ENCODE results near the gene GRB10. TPM values are rescaled to one million over a fixed set of nuclear protein-coding genes. Genes with fewer than 3 reads are reported as not detected.

Gene GRB10
- total RNA-seq, 1 experiment from 2014 or later = 68.2 TPM

DNA sequence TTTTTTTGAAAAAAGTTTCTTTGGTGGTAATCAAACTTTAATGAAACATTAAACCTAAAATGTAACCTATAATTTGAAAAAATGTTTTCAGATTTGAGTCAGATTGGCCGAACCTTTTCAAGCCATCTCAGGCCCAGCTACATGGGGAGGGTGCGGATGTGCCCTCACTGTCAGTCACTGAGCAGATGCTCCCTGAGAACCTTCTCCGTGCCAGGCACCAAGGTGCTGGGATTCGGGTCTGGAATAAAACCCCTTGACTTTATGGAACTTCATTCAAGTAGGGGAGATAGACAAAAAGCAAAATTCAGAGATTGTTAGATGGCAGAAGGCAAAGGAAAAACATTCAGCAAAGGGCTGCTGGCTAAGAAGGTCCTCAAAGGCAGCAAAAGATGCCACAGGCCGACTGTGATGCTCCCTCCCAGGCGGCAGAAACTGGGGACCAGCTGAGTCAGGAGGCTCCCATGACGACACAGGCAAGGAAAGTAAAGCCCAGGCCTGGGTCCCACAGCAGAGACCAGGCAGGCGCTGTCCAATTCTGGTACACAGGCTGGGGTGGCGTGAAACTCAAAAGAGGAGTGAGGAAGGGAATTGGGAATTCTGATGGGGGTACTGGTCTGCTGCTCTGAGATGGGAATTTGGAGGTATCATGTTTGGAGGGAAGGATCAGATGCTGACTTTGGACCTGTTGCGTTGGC, 135.3 kb downstream of the GRB10 start:
- BruUV-seq (replicated peaks) = no TSS peak
- no peaks in the 10 kb centered on the region for H3K27me3 Mint-ChIP-seq (ENCODE audit: insufficient read depth, unreplicated experiment)
- peaks cover 6% of the 10 kb centered on the region for H3K4me1 Mint-ChIP-seq (ENCODE audit: insufficient read depth, unreplicated experiment)
- intact Hi-C loops (cut with micrococcal nuclease) = no loop called here
- no peak for DNase-seq (ENCODE audit: unreplicated experiment)
- no peaks in the 10 kb centered on the region for H3K9me3 Mint-ChIP-seq (ENCODE audit: unreplicated experiment)
- H3K36me3 Mint-ChIP-seq (ENCODE audit: insufficient read depth, unreplicated experiment) = peaks cover 16% of the 10 kb centered on the region
- CTCF ChIA-PET = interaction anchor here (0.6 to 1.6 kb wide), 5 partner anchors 12 to 420 kb away, joined by 3 to 8 read pairs (median 5); no protein-coding TSS in a partner anchor
- TF ChIP-seq, protein P1, sequence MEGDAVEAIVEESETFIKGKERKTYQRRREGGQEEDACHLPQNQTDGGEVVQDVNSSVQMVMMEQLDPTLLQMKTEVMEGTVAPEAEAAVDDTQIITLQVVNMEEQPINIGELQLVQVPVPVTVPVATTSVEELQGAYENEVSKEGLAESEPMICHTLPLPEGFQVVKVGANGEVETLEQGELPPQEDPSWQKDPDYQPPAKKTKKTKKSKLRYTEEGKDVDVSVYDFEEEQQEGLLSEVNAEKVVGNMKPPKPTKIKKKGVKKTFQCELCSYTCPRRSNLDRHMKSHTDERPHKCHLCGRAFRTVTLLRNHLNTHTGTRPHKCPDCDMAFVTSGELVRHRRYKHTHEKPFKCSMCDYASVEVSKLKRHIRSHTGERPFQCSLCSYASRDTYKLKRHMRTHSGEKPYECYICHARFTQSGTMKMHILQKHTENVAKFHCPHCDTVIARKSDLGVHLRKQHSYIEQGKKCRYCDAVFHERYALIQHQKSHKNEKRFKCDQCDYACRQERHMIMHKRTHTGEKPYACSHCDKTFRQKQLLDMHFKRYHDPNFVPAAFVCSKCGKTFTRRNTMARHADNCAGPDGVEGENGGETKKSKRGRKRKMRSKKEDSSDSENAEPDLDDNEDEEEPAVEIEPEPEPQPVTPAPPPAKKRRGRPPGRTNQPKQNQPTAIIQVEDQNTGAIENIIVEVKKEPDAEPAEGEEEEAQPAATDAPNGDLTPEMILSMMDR (IDR thresholded peaks at IDR 0.05; ENCODE audit: unreplicated experiment) = no peak
- H3K27ac Mint-ChIP-seq (ENCODE audit: low read depth, unreplicated experiment) = no peak overlapping the region
- H3K4me3 Mint-ChIP-seq (ENCODE audit: unreplicated experiment) = no peak overlapping the region
- POLR2A ChIA-PET = interaction anchor here (0.6 kb wide), 1 partner anchor 139 kb away, joined by 3 read pairs; no protein-coding TSS in a partner anchor

DNA sequence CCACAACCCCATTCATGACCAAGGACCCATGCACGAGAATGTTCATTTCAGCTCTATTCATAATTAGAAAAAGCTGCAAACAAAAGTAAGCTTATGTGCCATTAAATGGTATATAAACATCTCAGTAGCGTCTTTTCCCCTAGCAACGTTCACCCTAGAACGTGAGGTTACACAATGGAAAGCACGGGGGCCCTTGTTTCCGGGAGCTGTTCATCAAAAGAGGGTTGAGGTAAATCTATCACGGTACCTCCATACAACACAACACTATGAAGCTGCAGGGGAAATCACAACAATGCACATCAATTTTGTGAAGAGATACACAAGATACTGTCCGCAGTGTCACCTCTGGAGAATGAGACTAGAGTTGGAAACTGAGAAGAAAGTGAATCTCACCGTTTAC, 136.6 kb downstream of the GRB10 start:
- Mint-ChIP-seq H3K36me3 (ENCODE audit: insufficient read depth, unreplicated experiment) (peaks cover 6% of the 10 kb centered on the region), H3K4me3 (ENCODE audit: unreplicated experiment) (no peak overlapping the region), H3K4me1 (ENCODE audit: insufficient read depth, unreplicated experiment) (peaks cover 6% of the 10 kb centered on the region), H3K27ac (ENCODE audit: low read depth, unreplicated experiment) (no peak overlapping the region), H3K9me3 (ENCODE audit: unreplicated experiment) (no peaks in the 10 kb centered on the region), H3K27me3 (ENCODE audit: insufficient read depth, unreplicated experiment) (no peaks in the 10 kb centered on the region)
- no peak for DNase-seq (ENCODE audit: unreplicated experiment)
- POLR2A ChIA-PET = no interaction called here
- intact Hi-C loops (cut with micrococcal nuclease) = no loop called here
- no TSS peak for BruUV-seq (replicated peaks)
- TF ChIP-seq, protein P1 (IDR thresholded peaks at IDR 0.05; ENCODE audit: unreplicated experiment) = no peak
- CTCF ChIA-PET = interaction anchor here (0.7 to 1.6 kb wide), 3 partner anchors 13 to 179 kb away, joined by 4 to 8 read pairs (median 6); no protein-coding TSS in a partner anchor

DNA sequence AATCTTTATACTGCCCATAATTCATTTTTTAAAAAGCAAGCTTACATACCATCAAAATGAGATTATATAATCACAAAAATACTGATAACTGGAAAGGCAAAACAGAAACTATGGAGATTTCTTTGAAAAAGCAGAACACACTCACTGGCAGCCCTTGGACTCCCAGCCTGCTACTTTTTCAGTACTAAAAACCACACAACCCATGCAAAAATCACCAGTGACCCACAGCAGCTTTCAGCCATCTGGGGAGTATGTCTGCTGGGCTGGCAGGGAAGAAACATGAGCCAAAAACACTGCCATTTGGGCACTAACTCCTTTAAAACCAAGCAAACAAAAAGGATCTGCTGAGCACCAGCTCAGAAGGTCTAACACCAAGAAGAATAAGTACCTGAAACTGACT, 137.5 kb downstream of the GRB10 start:
- Mint-ChIP-seq H3K27me3 (ENCODE audit: insufficient read depth, unreplicated experiment) (no peaks in the 10 kb centered on the region), H3K36me3 (ENCODE audit: insufficient read depth, unreplicated experiment) (peaks cover 6% of the 10 kb centered on the region), H3K4me1 (ENCODE audit: insufficient read depth, unreplicated experiment) (peaks cover 1% of the 10 kb centered on the region), H3K27ac (ENCODE audit: low read depth, unreplicated experiment) (no peak overlapping the region), H3K4me3 (ENCODE audit: unreplicated experiment) (no peak overlapping the region), H3K9me3 (ENCODE audit: unreplicated experiment) (no peaks in the 10 kb centered on the region)
- intact Hi-C loops (cut with micrococcal nuclease) = no loop called here
- ChIA-PET CTCF (interaction anchor here (0.6 to 1.9 kb wide), 3 partner anchors 8 to 130 kb away, joined by 4 to 10 read pairs (median 7); no protein-coding TSS in a partner anchor), POLR2A (no interaction called here)
- TF ChIP-seq, protein P1 (IDR thresholded peaks at IDR 0.05; ENCODE audit: unreplicated experiment) = no peak
- DNase-seq (ENCODE audit: unreplicated experiment) = no peak
- BruUV-seq (replicated peaks) = no TSS peak

DNA sequence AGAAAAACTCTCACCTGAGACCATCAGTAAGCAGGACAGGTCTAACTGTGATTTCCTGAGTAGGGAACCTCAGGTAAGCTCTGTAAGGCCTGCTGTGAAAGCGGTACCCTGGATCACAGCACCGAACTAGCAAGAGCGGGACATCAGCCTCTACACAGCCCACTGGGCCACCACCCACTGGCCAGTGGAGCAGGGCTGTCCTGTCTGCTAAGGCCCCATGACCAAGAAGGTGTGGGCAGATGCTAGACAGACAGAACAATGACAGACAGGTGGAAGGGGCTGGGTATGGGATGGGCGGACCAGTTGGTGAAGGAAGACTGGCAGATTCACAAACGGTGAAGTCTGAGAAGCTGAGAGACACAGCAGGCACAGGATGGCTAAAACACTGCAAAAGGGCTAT, 138.1 kb downstream of the GRB10 start:
- Mint-ChIP-seq H3K27me3 (ENCODE audit: insufficient read depth, unreplicated experiment) (no peaks in the 10 kb centered on the region), H3K4me3 (ENCODE audit: unreplicated experiment) (no peak overlapping the region), H3K9me3 (ENCODE audit: unreplicated experiment) (no peaks in the 10 kb centered on the region), H3K4me1 (ENCODE audit: insufficient read depth, unreplicated experiment) (no peaks in the 10 kb centered on the region), H3K27ac (ENCODE audit: low read depth, unreplicated experiment) (no peak overlapping the region), H3K36me3 (ENCODE audit: insufficient read depth, unreplicated experiment) (peaks cover 3% of the 10 kb centered on the region)
- BruUV-seq (replicated peaks) = no TSS peak
- ChIA-PET CTCF (interaction anchor here (0.6 to 1.9 kb wide), 4 partner anchors 9 to 129 kb away, joined by 3 to 10 read pairs (median 6); no protein-coding TSS in a partner anchor), POLR2A (no interaction called here)
- TF ChIP-seq, protein P1 (IDR thresholded peaks at IDR 0.05; ENCODE audit: unreplicated experiment) = no peak
- DNase-seq (ENCODE audit: unreplicated experiment) = no peak
- intact Hi-C loops (cut with micrococcal nuclease) = no loop called here
